ENCODE results near the gene ACVR1.

Gene ACVR1

GRCh38 chr2:157741819-157742484, 134.2 kb downstream of the ACVR1 start:
- TF ChIP-seq CTCF (IDR thresholded peaks at IDR 0.05; ENCODE audit: extremely low read depth, missing control alignments): no peak
- no peak for DNase-seq (ENCODE audit: low spot score)

GRCh38 chr2:157737656-157738055, 138.5 kb downstream of the ACVR1 start:
- DNase-seq (ENCODE audit: low spot score): no peak

GRCh38 chr2:157735532-157735931, 140.6 kb downstream of the ACVR1 start:
- no peak for DNase-seq (ENCODE audit: low spot score)
- no peak for TF ChIP-seq CTCF (IDR thresholded peaks at IDR 0.05; ENCODE audit: extremely low read depth, missing control alignments)

More at GRCh38 chr2:157737656-157738055, 138.5 kb downstream of the ACVR1 start:
- no peak for TF ChIP-seq CTCF (IDR thresholded peaks at IDR 0.05; ENCODE audit: extremely low read depth, missing control alignments)

- no peak for TF ChIP-seq CTCF (IDR thresholded peaks at IDR 0.05; ENCODE audit: extremely low read depth, missing control alignments)
- DNase-seq (ENCODE audit: low spot score): no peak
Observed at GRCh38 chr2:157733263-157733662, 142.9 kb downstream of the ACVR1 start.

- no peak for TF ChIP-seq CTCF (IDR thresholded peaks at IDR 0.05; ENCODE audit: extremely low read depth, missing control alignments)
- DNase-seq (ENCODE audit: low spot score): no peak
Observed at GRCh38 chr2:157732596-157732995, 143.5 kb downstream of the ACVR1 start.

GRCh38 chr2:157727693-157728092, 148.4 kb downstream of the ACVR1 start:
- no peak for DNase-seq (ENCODE audit: low spot score)
- TF ChIP-seq CTCF (IDR thresholded peaks at IDR 0.05; ENCODE audit: extremely low read depth, missing control alignments): no peak

- no peak for DNase-seq (ENCODE audit: low spot score)
Observed at GRCh38 chr2:157726946-157727345, 149.2 kb downstream of the ACVR1 start.

More at GRCh38 chr2:157726946-157727345, 149.2 kb downstream of the ACVR1 start:
- TF ChIP-seq CTCF (IDR thresholded peaks at IDR 0.05; ENCODE audit: extremely low read depth, missing control alignments): no peak
